NOMO-1 (cell line): ENCODE results near the gene MYH7B.

ENCODE experiments used
- DNase-seq, 2 experiments: peaks; one replicate each; lab custom pipeline; 2025; ENCODE audit not compliant: unreplicated experiment in 2 of 2; lab: John Stamatoyannopoulos, UW

Gene MYH7B

DNA sequence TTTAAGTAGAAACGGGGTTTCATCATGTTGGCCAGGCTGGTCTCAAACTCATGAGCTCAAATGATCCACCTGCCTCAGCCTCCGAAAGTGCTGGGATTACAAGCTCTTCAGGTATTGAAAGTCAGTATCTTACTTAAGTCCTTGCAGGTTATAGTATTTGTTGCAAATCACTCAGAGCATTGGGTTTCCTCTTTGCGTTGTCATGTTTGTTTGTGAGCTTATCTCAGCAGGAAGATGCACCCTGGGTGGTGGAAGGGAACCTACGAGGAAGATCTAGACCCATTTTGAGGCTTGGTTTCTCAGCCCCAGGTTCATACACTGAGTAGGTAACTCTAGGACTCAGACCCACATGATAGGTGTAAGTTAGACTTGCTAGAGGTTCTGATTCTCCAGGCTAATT lies 18.6 kb downstream of the MYH7B start:
- no peak for DNase-seq

DNA sequence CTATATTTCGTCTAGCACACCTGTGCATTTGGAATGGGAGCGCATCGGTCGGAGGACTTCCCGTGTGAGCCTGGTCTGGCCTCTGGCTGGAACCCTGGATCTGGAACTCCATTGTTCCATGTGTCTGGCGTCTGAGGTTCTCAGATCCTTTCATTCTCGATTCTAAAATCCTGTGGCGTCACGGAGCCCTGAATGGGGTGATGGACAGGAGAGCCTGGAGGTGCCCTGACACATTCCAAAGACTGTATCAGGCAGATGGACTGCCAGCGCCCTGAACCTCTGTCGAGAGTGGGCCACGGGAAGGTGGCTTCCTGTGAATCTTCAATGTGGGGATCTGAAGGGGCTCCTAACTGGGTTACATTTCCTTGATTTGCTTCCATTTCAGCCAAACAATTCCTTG lies 20.6 kb downstream of the MYH7B start:
- no peak for DNase-seq

DNA sequence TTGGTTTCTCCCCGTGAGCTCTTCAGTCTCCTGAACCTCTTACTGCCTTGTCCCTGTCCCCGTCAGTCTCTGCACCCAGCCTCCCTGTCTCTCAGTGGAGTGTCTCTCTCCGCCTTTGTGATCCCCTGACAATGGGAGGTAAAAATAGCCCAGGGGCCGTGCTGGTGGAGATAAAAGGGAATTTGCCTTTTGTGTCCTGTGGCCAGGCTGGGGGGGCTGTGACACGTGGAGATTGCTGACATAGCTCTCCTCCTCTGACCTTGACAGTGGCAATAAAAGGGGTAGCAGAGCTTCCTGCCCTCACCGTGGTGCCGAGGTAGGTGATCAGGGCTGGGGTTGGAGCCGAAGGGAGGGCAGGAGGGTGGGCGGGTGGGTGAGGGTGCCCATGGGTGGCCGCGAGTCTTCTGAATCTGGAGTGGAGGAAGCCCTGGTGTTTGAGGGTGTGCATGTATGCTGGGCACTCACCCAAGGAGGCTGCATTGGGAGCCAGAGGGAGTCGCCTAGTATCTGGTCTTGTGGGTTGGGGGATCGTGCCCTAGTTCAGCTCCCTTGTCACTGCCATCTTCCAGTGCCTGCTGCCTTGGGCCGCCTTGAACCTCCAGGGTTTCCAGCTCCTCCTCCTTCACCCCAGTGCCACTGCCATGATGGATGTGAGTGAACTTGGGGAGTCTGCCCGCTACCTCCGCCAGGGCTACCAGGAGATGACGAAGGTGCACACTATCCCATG lies 21.9 kb downstream of the MYH7B start:
- no peak for DNase-seq

DNA sequence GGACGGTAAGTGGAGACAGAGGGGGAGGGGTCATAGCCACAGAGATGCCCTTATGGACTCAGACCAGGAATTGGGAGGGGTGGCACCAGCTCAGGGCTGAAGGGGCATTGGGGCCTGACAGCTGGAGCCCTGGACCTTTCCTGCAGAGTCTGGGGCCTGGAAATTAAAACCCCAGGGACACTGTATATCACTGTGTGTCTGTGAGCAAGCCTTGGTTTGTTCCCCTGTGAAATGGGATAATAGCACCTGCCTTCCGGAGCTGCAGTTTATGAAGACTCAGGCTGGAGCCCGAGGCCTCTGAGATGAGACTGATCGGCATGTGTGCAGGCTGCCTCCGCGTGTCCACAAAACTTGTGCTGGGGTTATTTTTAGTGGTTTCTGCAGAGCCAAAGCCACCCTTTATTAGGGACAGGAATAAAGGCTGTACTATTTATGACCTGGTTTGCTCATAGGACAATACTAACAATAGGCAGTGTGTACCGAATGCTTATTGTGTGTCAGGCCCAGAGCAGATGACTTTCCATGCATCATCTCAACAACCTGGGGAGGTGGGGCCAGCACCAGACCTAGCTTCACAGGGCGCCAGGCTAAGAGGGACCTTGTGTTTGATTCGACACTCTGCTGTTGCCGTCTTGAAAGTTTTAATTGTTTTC lies 22.6 kb downstream of the MYH7B start:
- DNase-seq, result no peak

DNA sequence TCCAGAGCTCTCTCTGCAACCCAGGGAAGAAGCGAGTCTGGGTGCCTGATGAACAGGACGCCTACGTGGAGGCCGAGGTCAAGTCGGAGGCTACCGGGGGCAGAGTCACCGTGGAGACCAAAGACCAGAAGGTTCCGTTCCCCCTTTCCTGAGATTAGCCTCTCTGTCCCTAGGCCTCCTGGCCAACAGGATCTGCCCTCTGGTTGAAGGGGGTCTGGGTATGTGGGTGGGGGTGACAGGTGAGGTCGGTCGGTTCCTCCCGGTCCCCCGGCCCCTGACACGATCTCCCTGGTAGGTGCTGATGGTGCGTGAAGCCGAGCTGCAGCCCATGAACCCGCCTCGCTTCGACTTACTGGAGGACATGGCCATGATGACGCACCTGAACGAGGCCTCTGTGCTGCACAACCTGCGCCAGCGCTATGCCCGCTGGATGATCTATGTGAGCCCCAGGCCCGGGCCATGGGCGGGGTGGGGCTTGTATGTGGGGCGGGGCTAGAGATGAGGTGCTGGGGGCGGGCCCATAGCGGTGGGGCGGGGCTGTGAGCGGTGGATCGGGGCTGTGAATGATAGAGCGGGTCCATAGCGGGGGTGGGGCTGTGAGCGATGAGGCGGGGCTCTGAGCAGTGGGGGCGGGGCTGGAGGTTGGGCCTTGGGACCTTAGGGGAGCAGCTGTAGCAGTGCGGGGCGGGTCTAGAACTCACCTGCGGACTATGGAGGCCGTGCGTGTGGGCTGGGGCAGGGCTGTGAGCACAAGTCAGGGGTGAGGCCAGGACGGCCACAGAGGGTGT lies 23.9 kb downstream of the MYH7B start:
- no peak for DNase-seq

DNA sequence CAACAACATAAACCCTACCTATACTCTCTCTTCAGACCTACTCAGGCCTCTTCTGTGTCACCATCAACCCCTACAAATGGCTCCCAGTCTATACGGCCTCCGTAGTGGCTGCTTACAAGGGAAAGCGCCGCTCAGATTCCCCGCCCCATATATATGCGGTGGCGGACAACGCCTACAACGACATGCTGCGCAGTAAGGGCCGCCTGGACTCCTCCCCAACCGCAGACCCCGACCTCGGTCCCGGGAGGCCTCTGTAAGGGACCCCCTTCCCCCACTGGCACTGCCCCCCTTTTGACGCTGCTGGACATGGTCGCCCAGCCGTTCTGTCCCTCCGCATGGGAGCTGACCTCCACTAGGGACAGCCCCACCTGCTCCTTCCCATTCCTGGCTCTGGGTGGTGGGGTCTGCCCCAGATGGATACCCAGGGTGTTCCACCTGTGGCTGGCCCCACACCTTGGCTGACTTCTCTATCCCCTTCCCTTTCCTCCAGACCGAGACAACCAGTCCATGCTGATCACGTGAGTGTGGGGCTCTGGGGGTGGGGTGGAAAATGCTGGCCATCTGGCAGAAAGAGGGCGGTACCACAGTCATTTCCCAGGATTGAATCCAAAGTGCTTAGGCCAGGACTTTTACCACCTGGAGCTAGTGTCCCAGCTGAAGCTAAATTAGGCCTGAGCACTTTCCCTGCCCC lies 25.0 kb downstream of the MYH7B start:
- DNase-seq, result no peak

DNA sequence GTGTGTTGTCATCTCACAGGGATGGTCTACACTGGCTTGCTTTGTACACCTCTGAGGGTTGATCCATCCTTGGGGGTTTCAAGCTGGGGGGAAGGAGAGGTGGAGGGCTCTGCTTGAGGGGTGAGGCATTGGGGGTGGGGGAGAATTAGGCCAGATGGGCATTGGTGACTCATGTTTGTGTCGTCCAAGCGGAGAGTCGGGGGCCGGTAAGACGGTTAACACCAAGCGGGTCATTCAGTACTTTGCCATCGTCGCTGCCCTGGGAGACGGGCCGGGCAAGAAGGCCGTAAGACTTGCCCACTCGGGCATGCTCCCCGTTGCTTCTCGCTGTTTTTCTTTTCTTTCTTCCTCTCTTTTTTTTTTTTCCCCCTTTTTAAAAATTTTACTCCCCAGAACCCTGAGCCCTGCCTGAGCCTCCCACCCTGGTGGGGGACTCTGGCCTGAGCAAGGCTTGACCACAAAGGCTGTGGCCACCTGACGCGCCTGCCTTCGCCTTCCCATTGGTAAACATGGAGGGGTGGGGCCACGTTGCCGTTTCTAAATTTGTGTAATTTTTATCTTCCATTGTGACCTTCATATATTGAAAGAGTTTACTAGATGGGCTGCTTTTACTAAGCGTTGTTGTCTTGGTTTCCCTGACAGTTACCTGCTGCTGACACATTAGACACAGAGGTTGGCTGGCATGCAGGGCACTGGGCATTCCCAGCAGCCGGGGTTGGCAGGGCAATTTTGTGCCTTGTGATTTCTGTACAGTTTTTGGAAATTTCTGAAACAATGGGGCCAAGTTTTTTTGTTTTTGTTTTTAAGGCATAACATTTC lies 26.8 kb downstream of the MYH7B start:
- no peak for DNase-seq

DNA sequence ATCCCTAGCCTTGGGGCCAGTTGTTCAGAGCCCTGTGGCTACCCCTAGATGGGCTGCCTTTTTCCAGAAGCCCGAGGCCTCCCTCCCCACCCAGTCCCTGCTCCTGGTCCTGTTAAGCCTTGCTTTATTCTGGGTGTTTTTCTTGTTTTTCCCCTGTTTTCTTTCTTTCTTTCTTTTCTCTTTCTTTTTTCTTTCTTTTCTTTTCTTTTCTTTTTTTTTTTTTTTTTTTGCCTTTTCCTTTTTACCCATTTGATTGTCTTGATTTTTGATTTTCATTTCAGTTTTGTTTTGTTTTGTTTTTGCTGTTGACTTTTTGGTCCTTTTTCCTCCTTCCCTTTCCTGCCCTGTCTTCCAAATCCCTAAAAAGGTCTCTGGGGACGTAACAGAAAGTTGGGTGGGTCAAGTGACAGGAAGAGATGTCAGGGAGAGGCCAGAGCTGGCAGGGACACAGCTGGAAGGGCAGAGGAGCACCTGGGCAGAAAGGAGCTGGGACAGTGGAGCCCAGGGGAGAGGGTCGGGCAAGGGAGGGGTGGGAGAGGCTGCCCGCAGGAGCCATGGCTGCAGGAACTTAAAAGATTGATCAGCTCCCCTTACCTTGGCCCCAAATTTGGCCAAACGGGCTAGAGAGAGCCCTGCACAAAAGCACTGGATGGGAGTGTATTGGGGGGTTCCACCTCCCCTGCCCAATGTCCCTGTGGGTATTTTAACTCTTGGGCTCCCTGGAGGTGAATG lies 27.6 kb downstream of the MYH7B start:
- no peak for DNase-seq

DNA sequence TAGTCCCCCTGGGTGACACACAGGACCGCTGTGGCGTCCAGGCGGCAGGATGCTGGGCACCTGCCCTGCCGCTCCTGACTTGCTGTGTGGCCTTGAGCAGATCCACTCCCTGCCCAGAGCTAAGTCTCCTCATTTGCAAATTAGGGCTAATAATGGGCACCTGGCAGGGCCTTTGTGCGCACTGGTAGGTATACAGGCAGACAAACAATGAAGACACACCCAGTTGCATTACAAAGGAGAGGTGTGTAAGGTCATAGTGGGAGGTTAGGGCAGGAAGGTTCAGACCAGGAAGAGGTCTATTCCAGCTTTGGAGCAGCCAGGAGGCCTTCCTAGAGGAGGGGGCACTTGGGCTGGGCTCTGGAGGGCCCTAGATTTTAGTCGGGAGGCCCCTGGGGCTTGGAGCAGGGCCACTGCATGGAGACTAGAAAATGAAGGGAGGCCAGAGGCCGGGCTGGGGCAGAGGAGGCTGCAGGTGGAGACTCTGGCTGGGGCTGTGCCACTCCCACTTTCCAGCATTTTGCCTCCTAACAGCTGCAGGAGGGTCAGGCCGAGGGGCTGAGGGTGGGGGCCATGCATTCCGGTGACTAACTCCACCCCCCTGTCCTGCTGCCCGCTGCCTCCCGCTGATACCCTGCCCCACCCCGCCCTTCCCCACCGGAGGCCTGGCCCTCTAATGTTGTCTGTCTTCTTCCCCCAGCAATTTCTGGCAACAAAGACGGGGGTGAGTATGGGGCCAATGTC lies 28.5 kb downstream of the MYH7B start:
- DNase-seq, result no peak

DNA sequence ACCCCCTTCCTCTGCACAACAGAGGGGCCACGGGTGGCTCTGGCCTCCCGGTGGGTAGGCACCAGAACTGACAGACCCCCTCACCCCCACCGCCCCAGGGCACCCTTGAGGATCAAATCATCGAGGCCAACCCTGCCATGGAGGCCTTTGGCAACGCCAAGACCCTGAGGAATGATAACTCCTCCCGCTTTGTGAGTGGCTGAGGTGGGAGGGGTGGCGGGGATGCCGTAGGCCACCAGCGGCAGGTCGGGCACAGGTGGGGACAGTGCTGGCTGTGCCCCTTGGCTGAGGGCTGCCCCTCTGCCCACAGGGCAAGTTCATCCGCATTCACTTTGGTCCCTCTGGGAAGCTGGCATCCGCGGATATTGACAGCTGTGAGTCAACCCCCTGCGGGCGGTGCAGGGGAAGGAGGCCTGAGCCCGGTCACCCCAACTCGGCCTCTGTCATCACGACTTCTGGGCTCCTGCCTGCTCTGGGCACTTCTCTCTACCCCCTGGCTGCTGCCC lies 29.1 kb downstream of the MYH7B start:
- no peak for DNase-seq

DNA sequence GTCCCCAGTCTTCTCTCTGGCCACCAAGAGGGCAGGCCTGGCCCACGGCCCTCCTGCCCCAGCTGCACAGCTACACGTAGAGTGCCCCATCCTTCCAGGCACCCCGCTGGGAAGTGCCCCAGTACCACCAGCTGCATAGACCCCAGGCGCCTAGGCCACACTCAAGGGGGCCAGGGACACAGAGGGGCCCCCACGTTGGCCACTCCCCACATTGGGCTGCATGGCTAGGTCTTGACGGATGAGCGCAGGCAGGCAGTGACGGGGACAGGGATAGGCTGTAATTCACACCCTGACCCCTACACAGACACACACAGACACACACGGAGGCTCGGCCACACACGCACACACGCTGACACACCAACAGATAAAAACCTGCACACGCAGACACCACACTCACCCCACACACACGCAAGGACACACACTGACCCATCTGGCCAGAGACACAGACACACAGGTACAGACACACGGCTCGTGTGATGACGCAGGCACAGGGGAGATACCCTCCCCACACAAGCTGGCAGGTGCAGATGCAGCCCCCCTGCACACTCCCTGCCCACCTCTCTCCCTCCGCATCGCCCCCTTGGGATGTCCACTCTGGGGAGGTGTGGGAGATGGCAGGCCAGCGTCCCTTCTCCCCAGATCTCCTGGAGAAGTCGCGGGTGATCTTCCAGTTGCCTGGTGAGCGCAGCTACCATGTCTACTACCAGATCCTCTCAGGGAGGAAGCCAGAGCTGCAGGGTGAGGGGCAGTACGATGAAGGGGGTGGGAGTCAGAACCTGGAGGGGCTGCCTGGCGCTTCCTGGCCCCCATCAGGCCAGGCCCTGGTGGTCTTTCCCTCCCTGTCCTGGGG lies 30.0 kb downstream of the MYH7B start:
- DNase-seq, result no peak

DNA sequence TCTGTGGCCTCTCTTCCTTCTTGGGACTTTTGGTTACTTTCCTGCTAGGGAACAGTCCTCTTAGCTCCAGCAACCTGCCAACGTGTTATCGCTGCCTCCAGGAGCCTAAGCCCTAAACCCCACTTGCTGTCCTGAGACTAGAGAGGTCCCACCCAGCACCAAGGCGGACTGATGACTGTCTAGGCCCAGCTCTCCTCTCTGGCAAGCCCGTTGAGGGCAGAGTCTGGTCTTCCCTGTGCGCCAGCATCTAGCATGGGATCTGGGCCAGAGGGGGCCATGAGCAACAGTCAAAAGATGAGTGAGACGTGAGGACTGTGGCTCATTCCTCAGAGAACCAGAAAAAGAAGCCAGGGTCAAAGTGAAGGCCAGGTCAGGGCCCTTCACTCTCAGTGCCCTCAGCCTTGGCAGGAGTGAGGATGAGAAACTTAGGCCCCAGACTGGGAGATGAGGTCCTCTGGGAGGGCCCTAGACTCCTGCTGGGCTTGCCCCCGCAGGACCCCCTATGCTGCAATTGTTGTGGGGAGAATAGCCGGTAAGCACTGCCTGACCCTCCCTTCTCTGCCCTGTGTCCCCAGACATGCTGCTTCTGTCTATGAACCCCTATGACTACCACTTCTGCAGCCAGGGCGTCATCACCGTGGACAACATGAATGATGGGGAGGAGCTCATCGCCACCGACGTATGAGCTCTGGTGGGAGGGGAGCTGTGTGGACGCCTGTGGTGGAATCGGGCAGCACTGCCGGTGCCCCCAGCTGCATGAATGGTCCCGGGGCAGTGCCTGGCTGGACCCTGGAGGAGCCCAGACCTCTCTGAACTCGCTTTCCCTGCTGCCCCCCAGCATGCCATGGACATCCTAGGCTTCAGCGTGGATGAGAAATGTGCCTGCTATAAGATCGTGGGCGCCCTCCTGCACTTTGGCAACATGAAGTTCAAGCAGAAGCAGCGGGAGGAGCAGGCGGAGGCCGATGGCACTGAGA lies 30.9 kb downstream of the MYH7B start:
- DNase-seq, result no peak

DNA sequence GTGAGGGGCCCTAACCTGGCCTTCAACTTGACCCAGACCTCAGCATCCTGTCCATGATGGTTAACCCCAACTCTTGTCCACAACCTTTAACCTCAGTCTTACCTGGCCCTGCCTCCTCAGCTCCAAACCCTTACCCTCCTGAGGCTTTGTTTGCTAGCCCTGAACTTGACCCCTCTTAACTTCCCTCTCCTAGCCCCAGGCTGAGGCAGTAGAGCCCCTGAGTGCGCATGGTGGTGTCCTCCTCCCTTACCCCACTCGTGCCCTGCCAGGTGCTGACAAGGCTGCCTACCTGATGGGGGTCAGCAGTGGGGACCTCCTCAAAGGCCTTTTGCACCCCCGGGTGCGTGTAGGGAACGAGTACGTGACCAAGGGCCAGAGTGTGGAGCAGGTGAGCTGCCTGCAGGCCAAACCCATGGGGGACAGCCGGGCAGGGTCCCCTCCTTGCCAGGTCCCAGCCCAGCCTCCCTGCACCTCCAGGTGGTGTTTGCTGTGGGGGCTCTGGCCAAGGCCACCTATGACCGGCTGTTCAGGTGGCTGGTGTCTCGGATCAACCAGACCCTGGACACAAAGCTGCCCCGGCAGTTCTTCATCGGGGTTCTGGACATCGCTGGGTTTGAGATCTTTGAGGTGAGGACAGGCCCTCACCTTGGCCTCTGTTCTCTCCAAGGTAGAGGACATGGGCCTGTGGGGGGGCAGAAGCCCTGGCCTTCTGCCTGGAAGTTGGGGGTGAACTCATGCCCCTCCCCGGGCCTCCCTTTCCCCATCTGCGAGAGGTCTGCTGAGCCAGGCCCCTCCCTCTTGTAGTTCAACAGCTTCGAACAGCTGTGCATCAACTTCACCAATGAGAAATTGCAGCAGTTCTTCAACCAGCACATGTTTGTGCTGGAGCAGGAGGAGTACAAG lies 31.9 kb downstream of the MYH7B start:
- DNase-seq, result no peak

DNA sequence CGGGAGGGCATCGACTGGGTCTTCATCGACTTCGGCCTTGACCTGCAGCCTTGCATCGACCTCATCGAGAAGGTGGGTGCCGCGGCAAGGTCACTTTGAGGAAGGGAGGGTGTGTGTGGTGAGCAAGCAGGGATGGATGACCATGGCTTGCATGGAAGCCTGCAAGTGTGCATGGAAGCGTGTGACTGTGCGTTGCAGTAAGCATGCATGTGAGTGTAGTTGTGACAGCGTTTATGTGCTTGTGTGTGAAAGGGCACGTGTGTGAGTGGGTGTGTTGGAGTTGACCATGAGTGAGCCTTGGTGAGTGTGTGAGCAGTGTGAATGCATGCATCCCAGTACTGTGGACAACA lies 32.5 kb downstream of the MYH7B start:
- no peak for DNase-seq

DNA sequence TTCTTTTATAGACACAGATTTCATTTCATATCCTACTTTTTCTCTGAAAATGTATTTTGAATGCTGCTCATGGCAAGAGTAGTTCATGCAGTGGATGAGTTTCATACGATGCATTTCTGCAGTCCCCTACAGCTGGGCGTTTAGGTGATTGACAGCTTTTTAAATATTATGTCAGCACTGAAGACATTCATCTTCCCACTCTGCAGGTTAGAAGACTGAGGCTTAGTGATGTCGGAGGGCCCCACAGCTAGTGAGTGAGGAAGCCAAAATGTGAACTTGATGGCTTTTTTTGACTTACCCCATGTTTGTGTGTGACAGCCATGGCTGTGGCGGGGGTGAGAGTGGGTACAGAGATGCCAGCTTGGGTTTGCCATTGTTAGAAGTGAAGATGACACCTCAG lies 33.5 kb downstream of the MYH7B start:
- no peak for DNase-seq

DNA sequence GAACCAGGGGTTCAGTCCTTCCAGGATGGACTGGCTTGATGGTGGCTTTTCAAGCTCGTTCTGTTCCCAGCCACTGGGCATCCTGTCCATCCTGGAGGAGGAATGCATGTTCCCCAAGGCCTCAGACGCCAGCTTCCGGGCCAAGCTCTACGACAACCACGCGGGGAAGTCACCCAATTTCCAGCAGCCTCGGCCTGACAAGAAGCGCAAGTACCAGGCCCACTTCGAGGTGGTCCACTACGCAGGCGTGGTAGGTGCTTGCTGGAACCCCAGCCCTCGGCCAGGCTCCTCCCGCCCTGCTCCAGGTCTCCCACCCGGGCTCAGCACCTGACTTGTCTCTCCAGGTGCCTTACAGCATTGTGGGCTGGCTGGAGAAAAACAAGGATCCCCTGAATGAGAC lies 34.0 kb downstream of the MYH7B start:
- no peak for DNase-seq
